Measurements from ENCODE around the gene INHBC. TPM values are rescaled to one million over a fixed set of nuclear protein-coding genes. Genes with fewer than 3 reads are reported as not detected.
A peak's percentile ranks its signal among the peaks of the same experiment; 100 is the strongest.

INHBC gene
- total RNA-seq, 3 donors from 2014 or later: not detected

DNA sequence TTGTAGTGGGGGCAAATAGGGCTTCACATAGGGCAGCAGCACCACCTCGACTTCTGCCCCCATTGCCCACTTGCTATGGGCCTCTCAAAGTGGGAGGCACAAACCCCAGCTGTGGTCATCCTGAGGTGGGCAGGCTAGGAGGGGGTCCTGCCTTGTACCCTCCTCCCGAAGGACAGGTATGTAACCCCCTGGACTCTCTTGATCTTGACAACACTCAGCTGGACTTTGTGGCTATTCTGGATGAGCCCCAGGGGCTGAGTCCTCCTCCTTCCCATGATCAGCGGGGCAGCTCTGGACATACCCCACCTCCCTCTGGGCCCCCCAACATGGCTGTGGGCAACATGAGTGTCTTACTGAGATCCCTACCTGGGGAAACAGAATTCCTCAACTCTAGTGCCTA lies 37.1 kb downstream of the INHBC start:
- peaks cover 0 to 24% of the 10 kb centered on the region in 2 donors for H3K27me3 ChIP-seq
- intact Hi-C loops (cut with DNase I; ENCODE audit: low total_unique reads): no loop called here
- DNase-seq (ENCODE audit: low spot score in 2 of 2): no peak
- H3K4me1 ChIP-seq: peaks cover 0 to 15% of the 10 kb centered on the region in 2 donors
- no peak overlapping the region for H3K4me3 ChIP-seq
- no peaks in the 10 kb centered on the region for H3K9me3 ChIP-seq
- H3K36me3 ChIP-seq: no peaks in the 10 kb centered on the region
- TF ChIP-seq POLR2A (IDR thresholded peaks at IDR 0.05): no peak
- TF ChIP-seq POLR2AphosphoS5 (IDR thresholded peaks at IDR 0.05): no peak
- TF ChIP-seq CTCF (IDR thresholded peaks at IDR 0.05): no peak
- H3K27ac ChIP-seq: no peak overlapping the region

GRCh38 chr12:57472391-57472790 lies 37.8 kb downstream of the INHBC start:
- no peak for DNase-seq (ENCODE audit: low spot score in 2 of 2)
- TF ChIP-seq CTCF (IDR thresholded peaks at IDR 0.05) (no peak), POLR2A (IDR thresholded peaks at IDR 0.05) (no peak), POLR2AphosphoS5 (IDR thresholded peaks at IDR 0.05) (no peak)
- intact Hi-C loops (cut with DNase I; ENCODE audit: low total_unique reads): no loop called here
- Histone ChIP-seq H3K4me1 (peaks cover 0 to 15% of the 10 kb centered on the region in 2 donors), H3K36me3 (no peaks in the 10 kb centered on the region), H3K9me3 (no peaks in the 10 kb centered on the region), H3K27me3 (peaks cover 0 to 30% of the 10 kb centered on the region in 2 donors), H3K27ac (no peak overlapping the region), H3K4me3 (no peak overlapping the region)

- Histone ChIP-seq H3K27ac (no peak overlapping the region), H3K4me1 (peaks cover 0 to 15% of the 10 kb centered on the region in 2 donors), H3K4me3 (no peak overlapping the region), H3K27me3 (peaks cover 0 to 33% of the 10 kb centered on the region in 2 donors), H3K36me3 (no peaks in the 10 kb centered on the region), H3K9me3 (no peaks in the 10 kb centered on the region)
- no peak for DNase-seq (ENCODE audit: low spot score in 2 of 2)
- TF ChIP-seq POLR2A (IDR thresholded peaks at IDR 0.05) (no peak), POLR2AphosphoS5 (IDR thresholded peaks at IDR 0.05) (no peak), CTCF (IDR thresholded peaks at IDR 0.05) (no peak)
- intact Hi-C loops (cut with DNase I; ENCODE audit: low total_unique reads): no loop called here
Observed at GRCh38 chr12:57473392-57473791, 38.8 kb downstream of the INHBC start.

DNA sequence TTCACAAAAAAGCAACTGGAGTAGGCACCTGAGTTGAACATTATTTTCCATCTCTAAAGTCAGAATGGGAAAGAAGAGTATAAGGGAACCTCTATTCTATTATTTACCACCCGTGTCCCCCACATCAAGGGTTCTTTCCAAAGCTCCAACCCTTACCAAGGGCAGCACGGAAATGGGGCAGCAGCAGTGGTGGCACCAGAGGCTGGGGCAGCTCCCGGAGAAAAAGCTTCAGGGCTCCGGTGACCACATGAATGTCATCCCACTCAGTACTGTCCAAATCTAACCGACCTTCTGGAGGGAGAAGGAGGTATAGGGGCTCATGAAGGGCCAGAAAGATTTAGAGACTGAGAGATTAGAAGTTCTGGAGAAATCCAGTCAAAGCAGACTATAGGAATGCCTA lies 39.3 kb downstream of the INHBC start:
- TF ChIP-seq POLR2AphosphoS5 (IDR thresholded peaks at IDR 0.05): no peak
- Histone ChIP-seq H3K4me1 (peaks cover 0 to 15% of the 10 kb centered on the region in 2 donors), H3K4me3 (no peak overlapping the region), H3K27ac (no peak overlapping the region), H3K27me3 (peaks cover 0 to 33% of the 10 kb centered on the region in 2 donors), H3K9me3 (no peaks in the 10 kb centered on the region), H3K36me3 (no peaks in the 10 kb centered on the region)
- intact Hi-C loops (cut with DNase I; ENCODE audit: low total_unique reads): no loop called here
- no peak for DNase-seq (ENCODE audit: low spot score in 2 of 2)

GRCh38 chr12:57474430-57474829 lies 39.8 kb downstream of the INHBC start:
- peaks cover 0 to 33% of the 10 kb centered on the region in 2 donors for H3K27me3 ChIP-seq
- no peak overlapping the region for H3K4me3 ChIP-seq
- intact Hi-C loops (cut with DNase I; ENCODE audit: low total_unique reads): no loop called here
- H3K4me1 ChIP-seq: peaks cover 0 to 15% of the 10 kb centered on the region in 2 donors
- no peaks in the 10 kb centered on the region for H3K9me3 ChIP-seq
- TF ChIP-seq POLR2AphosphoS5 (IDR thresholded peaks at IDR 0.05): no peak
- no peak for TF ChIP-seq CTCF (IDR thresholded peaks at IDR 0.05)
- TF ChIP-seq POLR2A (IDR thresholded peaks at IDR 0.05): no peak
- H3K27ac ChIP-seq: no peak overlapping the region
- H3K36me3 ChIP-seq: no peaks in the 10 kb centered on the region
- DNase-seq (ENCODE audit: low spot score in 2 of 2): no peak

DNA sequence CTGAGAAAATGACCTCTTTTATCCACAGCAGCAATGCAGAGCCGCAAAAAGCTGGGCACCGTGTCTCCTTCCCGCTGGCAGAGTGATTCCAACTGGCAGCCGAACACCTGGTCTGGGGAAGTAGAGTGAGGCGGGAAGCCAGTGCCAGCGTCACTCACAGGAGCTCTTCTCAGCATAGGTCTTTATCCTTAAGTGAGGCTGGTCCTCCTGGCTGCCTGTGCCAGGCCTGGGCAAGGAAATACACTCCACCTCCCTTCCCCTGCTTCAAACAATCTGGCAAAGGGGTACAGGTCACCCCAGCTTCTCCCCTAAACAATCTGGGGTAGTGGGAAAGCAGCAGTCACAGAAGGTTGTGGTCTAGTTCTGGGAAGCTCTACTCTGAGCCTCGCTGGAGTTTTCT lies 40.3 kb downstream of the INHBC start:
- H3K4me1 ChIP-seq: peaks cover 0 to 15% of the 10 kb centered on the region in 2 donors
- no peaks in the 10 kb centered on the region for H3K9me3 ChIP-seq
- peaks cover 0 to 33% of the 10 kb centered on the region in 2 donors for H3K27me3 ChIP-seq
- no peak for DNase-seq (ENCODE audit: low spot score in 2 of 2)
- no peaks in the 10 kb centered on the region for H3K36me3 ChIP-seq
- intact Hi-C loops (cut with DNase I; ENCODE audit: low total_unique reads): no loop called here
- no peak overlapping the region for H3K27ac ChIP-seq
- TF ChIP-seq POLR2A (IDR thresholded peaks at IDR 0.05): no peak
- TF ChIP-seq POLR2AphosphoS5 (IDR thresholded peaks at IDR 0.05): no peak
- no peak for TF ChIP-seq CTCF (IDR thresholded peaks at IDR 0.05)
- peak overlapping the region in 2 of 3 donors; percentile 51 to 66 for H3K4me3 ChIP-seq

Measured in breast epithelium (tissue), 4 donors.